Thoracic aorta (tissue), 2 donors: ENCODE data around the gene PKN3. TPM values are rescaled to one million over a fixed set of nuclear protein-coding genes. Genes with fewer than 3 reads are reported as not detected.
A peak's percentile ranks its signal among the peaks of the same experiment; 100 is the strongest.
"Not testable (repeated sequence)": the region's sequence is repeated elsewhere in the genome, so short reads cannot be mapped to it uniquely, and the experiment has no call there.

Experiments
- ATAC-seq: fragments of 150-250 bp; one replicate; pipeline ENCODE4 v1.8.0; 2017; ENCODE audit warnings: low read depth; ENCODE audit not compliant: insufficient number of reproducible peaks, low FRiP score
- DNase-seq: peaks from one replicate; pipeline ENCODE4 v3.0.0-alpha.2; 2020; ENCODE audit warnings: low spot score
- H3K27ac ChIP-seq, 2 donors: fragments of 200-600 bp; sonication (generic); 1 replicate in 1 of 2; 2 replicates in 1 of 2; pipeline ENCODE4 v1.5.1; 2016; ENCODE audit warnings: mild to moderate bottlenecking in 2 of 2, moderate library complexity in 2 of 2
- H3K27me3 ChIP-seq: fragments of 200-600 bp; sonication (generic); replicated peaks from 2 replicates; pipeline ENCODE4 v1.6.0; 2016; ENCODE audit warnings: mild to moderate bottlenecking; ENCODE audit not compliant: insufficient read depth
- H3K36me3 ChIP-seq: fragments of 200-600 bp; sonication (generic); one replicate; pipeline ENCODE4 v1.5.1; 2016
- H3K4me1 ChIP-seq, 2 donors: fragments of 200-600 bp; sonication (generic); 1 replicate in 1 of 2; 2 replicates in 1 of 2; pipeline versions ENCODE4 v1.5.1 to v1.6.0; 2016; ENCODE audit warnings: low read depth in 2 of 2, mild to moderate bottlenecking in 1 of 2; ENCODE audit not compliant: control insufficient read depth in 1 of 2
- H3K4me3 ChIP-seq: fragments of 200-600 bp; sonication (generic); 2 replicates; pipeline ENCODE4 v1.5.1; 2016; ENCODE audit warnings: mild to moderate bottlenecking
- H3K9me3 ChIP-seq: fragments of 200-600 bp; sonication (generic); 2 replicates; pipeline ENCODE4 v1.5.1; 2016
- CTCF ChIP-seq: fragments of 200-600 bp; sonication (generic); IDR thresholded peaks from one replicate; pipeline ENCODE4 v1.5.1; 2019; ENCODE audit warnings: antibody characterized with exemption
- total RNA-seq, 2 donors: library from RNA; depleted of rRNA; stranded (reverse); fragments of >200 nt; gene quantifications; one replicate each; pipeline versions ENCODE4 v1.1.0 to v1.2.3, GENCODE V29; 2016

The PKN3 gene
- total RNA-seq, 2 donors from 2014 or later, result 4.4 to 4.7 TPM

DNA sequence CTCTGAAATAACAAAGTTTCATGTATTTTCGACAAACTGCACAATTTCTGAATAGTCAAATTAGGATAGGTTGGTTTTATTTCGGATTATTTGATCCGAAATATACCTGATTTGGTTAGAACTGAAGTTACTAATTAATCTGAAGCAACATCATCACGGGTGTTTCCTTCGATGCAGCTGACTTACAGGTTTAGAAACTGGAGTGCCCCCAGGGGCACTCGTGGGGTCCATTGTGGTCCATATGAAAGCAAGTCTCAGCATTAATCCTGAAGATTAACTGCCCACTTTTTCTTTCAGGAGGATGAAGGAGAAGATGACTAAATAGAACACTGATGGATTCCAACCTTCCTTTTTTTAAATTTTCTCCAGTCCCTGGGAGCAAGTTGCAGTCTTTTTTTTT is 8.0 kb upstream of the PKN3 start:
- peaks cover 8 to 16% of the 10 kb centered on the region in 2 donors for H3K4me1 ChIP-seq
- no peak for TF ChIP-seq CTCF
- DNase-seq (no peak), ATAC-seq (no peak)
- H3K36me3 ChIP-seq, result peaks cover 30% of the 10 kb centered on the region
- H3K27ac ChIP-seq, result no peak overlapping the region
- no peaks in the 10 kb centered on the region for H3K27me3 ChIP-seq
- no peaks in the 10 kb centered on the region for H3K9me3 ChIP-seq
- H3K4me3 ChIP-seq, result no peak overlapping the region

DNA sequence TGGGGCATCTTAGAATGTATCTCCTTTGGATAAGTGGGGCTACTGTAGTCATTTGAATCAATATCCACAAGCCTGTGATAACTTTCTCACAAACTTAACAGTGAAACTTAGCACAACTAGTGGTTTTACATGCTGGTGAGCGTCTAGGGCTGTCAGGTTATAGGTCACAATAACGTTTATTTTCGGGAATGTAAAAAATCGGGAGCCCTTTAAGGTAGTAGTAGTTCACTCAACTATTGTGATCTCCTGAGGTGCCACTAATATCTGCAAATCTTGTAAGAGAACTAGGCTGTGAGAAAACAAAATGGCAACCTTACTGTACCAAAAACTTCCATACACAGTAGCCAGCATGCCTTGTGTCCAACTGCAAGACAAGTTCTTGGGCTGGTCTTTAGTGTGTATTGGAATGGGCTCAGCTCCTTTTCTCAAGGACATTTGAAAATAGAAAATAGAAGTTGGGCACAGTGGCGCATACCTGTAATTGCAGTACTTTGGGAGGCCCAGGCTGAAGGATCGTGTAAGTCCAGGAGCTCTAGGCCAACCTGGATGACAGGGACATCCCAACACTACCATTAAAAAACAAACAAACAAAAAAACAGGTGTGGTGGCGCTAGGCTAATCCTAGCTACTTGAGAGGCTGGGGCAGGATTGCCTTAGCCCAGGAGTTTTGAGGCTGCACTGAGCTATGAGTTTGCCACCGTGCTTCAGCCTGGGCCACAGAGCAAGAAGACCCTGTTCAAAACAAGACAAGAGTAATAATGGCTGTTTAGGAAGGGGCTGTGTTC is 5.2 kb upstream of the PKN3 start:
- TF ChIP-seq CTCF, result no peak
- ATAC-seq (no peak), DNase-seq (no peak)
- Histone ChIP-seq H3K4me1 (no peaks in the 10 kb centered on the region), H3K27me3 (no peaks in the 10 kb centered on the region), H3K4me3 (no peak overlapping the region), H3K27ac (no peak overlapping the region), H3K36me3 (peaks cover 30% of the 10 kb centered on the region), H3K9me3 (no peaks in the 10 kb centered on the region)

- H3K27me3 ChIP-seq, DNase-seq, H3K9me3 ChIP-seq, ATAC-seq, H3K4me3 ChIP-seq, H3K27ac ChIP-seq, H3K4me1 ChIP-seq: not testable (repeated sequence)
- H3K36me3 ChIP-seq, result peaks cover 13% of the 10 kb centered on the region
Measured at GRCh38 chr9:128699096-128699795, 3.1 kb upstream of the PKN3 start.

DNA sequence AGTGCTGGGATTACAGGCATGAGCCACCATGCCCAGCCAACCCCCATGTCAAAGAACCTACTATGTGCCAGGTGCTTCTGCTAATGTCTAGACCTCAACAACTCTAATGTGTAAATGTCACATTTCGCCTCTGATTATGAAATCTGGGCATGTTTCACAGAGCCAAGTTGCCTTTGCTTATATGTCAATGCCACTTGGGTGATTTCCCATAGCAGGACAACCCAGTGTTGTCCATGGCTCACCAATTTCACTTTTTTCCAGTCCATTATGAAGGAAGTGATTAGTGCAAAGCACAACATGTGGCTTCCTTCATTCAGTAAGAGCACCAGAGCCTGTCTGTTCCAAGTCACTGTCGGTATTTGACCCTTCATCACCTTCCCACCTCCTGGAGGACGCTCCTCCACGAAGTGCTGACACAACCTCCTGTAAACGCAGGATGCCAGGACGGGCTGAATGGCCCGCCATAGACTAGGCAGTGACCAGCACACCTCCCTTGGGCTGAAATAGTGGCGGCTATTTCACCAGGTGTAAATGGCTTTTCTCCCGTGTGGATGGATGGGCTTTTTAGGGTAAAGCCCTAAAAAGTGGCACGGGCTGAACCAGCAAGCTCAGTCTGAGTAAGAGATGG is 962 bp upstream of the PKN3 start:
- Histone ChIP-seq H3K27me3 (no peaks in the 10 kb centered on the region), H3K36me3 (no peaks in the 10 kb centered on the region), H3K4me3 (no peak overlapping the region), H3K9me3 (no peaks in the 10 kb centered on the region), H3K4me1 (peaks cover 0 to 8% of the 10 kb centered on the region in 2 donors), H3K27ac (no peak overlapping the region)
- DNase-seq, result no peak
- no peak for TF ChIP-seq CTCF
- ATAC-seq, result no peak

- Histone ChIP-seq H3K27me3 (no peaks in the 10 kb centered on the region), H3K36me3 (no peaks in the 10 kb centered on the region), H3K9me3 (no peaks in the 10 kb centered on the region), H3K4me1 (peaks cover 0 to 8% of the 10 kb centered on the region in 2 donors), H3K4me3 (peak overlapping the region; percentile 85), H3K27ac (peak overlapping the region in 1 of 2 donors; percentile 33)
- DNase-seq, result no peak
- TF ChIP-seq CTCF, result no peak
- ATAC-seq, result no peak
Measured at GRCh38 chr9:128702949-128703615, 779 bp downstream of the PKN3 start.
